Body of pancreas (tissue), 4 donors: ENCODE measurements around the gene OAS3.

Experiments
- CTCF ChIP-seq, 7 experiments: fragments of 450-650 bp in 4 of 7; fragments of 200-600 bp in 3 of 7; sonication (generic) in 3 of 7; IDR thresholded peaks; one replicate each; pipeline ENCODE4 v1.5.1; 2016 to 2019; ENCODE audit warnings: antibody characterized with exemption in 7 of 7
- POLR2A ChIP-seq, 3 donors: fragments of 450-650 bp; IDR thresholded peaks; one replicate each; pipeline ENCODE4 v1.6.1; 2016; ENCODE audit warnings: antibody characterized with exemption in 3 of 3, mild to moderate bottlenecking in 2 of 3

GRCh38 chr12:112948806-112949205 lies 10.5 kb downstream of the OAS3 start:
- TF ChIP-seq CTCF (IDR thresholded peaks at IDR 0.05) (no peak), POLR2A (IDR thresholded peaks at IDR 0.05) (no peak)
